GM21529 (cell line): ENCODE measurements around the gene RBMS1.

Experiments used
- ATAC-seq: cut with Tn5 transposase; IDR thresholded peaks from one replicate; pipeline ENCODE4 v1.9.1; 2021; ENCODE audit not compliant: unreplicated experiment

RBMS1 gene

GRCh38 chr2:160261732-160262131, 231.9 kb downstream of the RBMS1 start:
- no peak for ATAC-seq

GRCh38 chr2:160258492-160258805, 235.2 kb downstream of the RBMS1 start:
- no peak for ATAC-seq

GRCh38 chr2:160257743-160258491, 235.7 kb downstream of the RBMS1 start:
- no peak for ATAC-seq

GRCh38 chr2:160257041-160257742, 236.4 kb downstream of the RBMS1 start:
- no peak for ATAC-seq

- ATAC-seq = no peak
Observed at GRCh38 chr2:160256507-160256906, 237.1 kb downstream of the RBMS1 start.

GRCh38 chr2:160255408-160255807, 238.2 kb downstream of the RBMS1 start:
- ATAC-seq = no peak

- ATAC-seq = no peak
Observed at GRCh38 chr2:160254189-160254762, 239.3 kb downstream of the RBMS1 start.

- no peak for ATAC-seq
Observed at GRCh38 chr2:160253440-160254188, 240.0 kb downstream of the RBMS1 start.

GRCh38 chr2:160252900-160253299, 240.7 kb downstream of the RBMS1 start:
- ATAC-seq = no peak

- ATAC-seq = no peak
Observed at GRCh38 chr2:160252278-160252887, 241.2 kb downstream of the RBMS1 start.

- no peak for ATAC-seq
Observed at GRCh38 chr2:160251569-160251968, 242.0 kb downstream of the RBMS1 start.

- no peak for ATAC-seq
Observed at GRCh38 chr2:160249876-160250275, 243.7 kb downstream of the RBMS1 start.

GRCh38 chr2:160247296-160248035, 246.1 kb downstream of the RBMS1 start:
- ATAC-seq = no peak

GRCh38 chr2:160246356-160246755, 247.3 kb downstream of the RBMS1 start:
- ATAC-seq = no peak

GRCh38 chr2:160245614-160246155, 247.9 kb downstream of the RBMS1 start:
- ATAC-seq = no peak

GRCh38 chr2:160242893-160243564, 250.6 kb downstream of the RBMS1 start:
- ATAC-seq = no peak

GRCh38 chr2:160241251-160242137, 252.1 kb downstream of the RBMS1 start:
- no peak for ATAC-seq

GRCh38 chr2:160239436-160239835, 254.2 kb downstream of the RBMS1 start:
- ATAC-seq = no peak

GRCh38 chr2:160238392-160238791, 255.2 kb downstream of the RBMS1 start:
- no peak for ATAC-seq
